ENCODE results near the gene CDKL5.

The CDKL5 gene

DNA sequence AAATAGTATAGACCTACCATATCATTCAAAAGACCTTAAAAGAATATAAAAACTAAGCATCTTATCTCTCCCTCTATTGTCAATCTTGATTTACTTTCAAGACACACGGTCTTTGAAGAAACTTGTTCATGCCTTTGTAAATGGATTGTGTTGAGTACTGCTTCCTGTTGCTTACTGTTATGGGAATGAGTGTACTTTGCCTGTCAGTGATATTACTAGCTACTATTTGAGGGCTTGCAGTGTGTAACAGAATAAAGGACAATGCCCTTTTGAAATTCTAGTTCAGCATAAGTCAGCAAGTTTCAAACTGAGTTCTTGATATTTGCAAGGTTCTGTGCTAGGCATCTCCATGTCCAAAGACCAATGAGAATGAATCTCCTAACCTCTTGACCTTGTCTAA lies 36.0 kb downstream of the CDKL5 start:
- no peak for DNase-seq

DNA sequence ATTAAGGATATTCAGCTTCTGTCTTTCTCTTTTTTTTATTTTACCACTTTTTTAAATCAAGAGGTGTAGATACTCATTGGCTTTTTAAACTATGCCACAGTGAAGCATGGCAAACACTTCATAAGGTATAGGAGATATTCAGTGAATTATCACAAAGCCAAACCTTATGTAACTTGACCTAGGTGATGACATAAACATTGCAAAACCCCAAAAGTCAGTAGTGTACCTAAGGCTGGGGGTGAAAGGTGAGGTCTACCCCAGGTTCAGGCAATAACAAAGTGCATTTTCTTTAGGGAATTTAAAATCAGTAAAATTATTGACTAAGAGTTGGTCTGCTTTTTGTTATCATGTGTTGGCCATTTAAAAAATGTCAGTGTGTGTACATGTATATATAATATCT lies 39.1 kb downstream of the CDKL5 start:
- no peak for DNase-seq

DNA sequence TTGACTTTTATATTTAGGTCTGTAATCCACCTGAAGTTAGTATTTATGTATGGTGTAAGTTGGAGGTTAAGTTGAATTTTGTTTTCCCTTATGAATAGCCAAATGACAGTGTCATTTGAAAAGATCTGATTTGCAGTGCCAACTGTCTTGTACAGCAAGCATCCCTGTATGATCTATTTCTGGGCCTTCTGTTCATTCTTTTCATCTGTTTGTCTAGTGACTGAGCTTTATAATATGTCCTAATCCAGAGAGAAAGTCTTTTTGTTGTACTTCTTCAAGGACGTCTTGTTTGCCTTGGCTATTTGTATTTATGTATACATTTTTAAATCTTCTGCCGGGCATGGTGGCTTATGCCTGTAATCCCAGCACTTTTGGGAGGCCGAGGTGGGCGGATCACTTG lies 39.6 kb downstream of the CDKL5 start:
- no peak for DNase-seq

GRCh38 chrX:18468599-18468998 lies 43.2 kb downstream of the CDKL5 start:
- no peak for DNase-seq

GRCh38 chrX:18471296-18471695 lies 45.9 kb downstream of the CDKL5 start:
- DNase-seq, result no peak

DNA sequence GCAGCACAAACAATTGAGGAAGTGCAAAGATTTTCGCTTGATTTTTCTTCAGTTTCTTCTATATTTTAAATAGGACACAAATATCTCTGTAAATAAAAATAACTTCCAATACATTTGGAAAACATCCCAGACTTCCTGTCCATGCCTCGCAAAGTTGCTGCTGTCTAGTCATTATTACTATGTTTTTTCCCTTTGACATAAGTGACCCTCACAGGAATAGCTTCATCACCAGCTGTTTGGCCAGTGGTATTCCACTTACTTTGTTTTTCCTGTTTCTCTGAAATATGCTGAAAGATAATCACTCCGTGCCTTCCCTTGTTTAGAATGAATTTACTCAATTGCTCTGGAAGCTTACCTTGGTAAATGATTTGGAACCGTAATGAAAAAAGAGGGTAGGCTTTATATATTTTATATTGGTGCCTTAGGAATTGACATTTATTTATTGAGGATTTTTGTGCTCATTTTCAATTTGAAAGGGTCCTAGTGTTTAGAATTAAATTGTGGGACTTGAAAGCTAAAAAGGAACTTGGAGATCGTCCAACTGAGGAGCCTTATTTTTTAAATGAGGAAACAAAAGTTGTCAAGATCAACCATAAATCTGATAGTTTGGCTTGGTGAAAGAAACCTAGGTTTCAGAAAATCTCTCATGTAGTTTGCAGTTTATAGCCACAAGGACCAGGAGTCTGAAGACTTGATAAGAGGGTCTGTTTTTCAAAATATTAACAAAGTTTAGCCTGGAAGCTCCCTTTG lies 65.6 kb downstream of the CDKL5 start:
- no peak for DNase-seq

DNA sequence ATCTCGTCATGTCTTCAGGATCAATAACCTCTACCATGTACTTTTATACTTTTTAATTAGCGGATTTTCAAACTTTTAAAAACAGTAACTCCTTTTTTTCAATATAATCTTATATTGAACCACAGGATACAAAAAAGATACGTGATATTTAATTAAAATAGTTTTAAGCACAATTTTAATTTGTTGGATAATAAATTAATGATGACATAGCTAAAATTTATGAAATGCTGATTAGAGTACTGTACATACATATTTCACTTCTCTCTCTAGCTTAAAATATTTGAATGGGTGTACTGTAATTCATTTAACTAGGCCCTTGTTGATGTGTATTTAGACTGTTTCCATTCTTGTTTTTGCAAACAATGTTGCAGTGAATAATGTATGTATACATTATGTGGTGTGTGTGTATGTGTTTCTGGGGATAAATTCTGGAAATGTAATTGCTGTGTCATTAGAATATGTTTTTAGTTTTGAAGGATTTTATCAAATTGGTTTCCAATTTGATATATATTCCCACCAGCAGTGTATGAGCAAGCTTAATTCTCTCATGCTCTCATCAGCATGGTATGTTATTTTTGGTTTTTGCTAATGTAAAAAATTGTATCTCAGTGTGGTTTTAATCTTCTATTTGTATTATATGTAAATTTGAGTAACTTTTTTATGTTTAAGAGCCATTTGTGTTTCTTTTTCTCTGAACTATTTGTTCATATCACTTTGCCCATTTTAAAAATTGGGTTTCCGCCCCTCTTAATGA lies 66.4 kb downstream of the CDKL5 start:
- no peak for DNase-seq

GRCh38 chrX:18534949-18535348 lies 109.5 kb downstream of the CDKL5 start:
- DNase-seq, result no peak

DNA sequence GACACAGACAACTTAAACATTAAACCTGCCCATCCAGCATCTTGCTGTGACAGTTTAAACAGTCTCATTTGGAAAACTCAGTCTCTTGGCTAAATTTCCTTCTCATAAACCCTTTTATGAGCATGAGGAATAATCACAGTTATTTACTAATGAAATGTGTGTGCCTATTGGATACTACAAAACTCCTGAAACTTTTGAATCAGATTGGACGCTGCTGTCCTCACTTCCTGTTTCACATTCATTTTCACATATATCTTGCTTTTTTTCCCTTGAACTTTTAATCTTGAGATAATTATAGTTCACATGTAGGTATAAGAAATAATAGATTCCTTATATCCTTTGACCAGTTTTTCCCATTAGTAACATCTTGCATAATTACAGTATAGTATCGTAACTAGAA lies 111.7 kb downstream of the CDKL5 start:
- DNase-seq, result no peak

GRCh38 chrX:18537524-18537923 lies 112.1 kb downstream of the CDKL5 start:
- no peak for DNase-seq

DNA sequence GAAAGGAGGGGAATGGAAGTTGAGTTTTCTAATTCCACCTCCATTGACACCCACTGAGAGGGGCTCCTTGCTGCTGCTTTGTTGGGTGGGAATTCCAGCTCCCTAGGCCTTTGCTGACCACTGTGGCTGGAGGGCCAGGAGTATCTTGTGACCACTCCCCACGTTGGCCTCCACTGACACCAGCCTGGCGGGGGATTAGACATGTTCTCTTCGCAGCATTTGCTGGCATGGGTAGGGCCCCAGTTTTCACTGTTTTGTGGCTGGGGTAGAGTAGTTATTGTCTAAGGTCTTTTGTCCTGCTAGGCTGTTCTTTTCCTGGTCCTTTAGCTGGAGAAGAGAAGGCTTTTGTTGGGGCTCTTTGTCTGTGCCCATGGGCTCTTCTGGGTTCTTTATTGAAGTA lies 116.7 kb downstream of the CDKL5 start:
- DNase-seq, result no peak

DNA sequence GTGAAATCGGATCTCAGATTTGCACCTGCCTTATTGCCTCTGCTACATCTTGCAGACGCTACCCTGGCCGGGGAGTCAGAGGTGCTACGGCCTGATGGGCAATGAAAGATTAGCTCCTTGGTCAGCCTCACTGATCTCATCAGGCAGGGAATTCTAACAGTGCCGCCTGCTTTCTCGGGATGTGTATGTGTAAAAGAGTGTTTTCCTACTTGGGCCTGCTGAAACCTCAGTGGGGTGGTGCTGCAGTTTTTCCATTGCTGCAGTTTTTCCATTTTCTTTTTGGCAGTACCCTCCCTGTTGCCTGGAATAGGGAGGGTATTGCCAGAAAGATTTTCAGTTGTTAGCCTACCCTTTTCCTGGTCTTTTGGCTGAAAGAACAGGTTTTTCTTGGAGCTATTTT lies 117.5 kb downstream of the CDKL5 start:
- DNase-seq, result no peak

DNA sequence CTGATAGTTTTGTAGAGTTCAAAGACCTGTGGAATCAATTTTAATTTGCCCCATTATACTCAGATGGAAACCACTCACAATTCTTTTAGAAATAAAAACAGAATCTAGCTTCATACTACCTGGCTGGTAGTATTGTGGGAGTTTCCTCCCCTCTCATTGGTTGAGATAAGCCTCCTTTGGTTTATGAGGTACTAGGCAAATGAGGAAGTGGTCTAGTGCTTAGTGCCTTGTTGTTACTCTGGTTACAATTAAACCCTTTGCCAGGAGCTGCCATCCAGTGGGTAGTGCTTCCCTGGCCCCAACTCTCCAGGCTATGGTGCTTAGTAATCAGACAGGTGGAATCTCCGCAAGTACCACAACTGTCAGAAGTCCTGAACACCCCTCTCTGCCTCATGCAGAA lies 118.3 kb downstream of the CDKL5 start:
- DNase-seq, result no peak

DNA sequence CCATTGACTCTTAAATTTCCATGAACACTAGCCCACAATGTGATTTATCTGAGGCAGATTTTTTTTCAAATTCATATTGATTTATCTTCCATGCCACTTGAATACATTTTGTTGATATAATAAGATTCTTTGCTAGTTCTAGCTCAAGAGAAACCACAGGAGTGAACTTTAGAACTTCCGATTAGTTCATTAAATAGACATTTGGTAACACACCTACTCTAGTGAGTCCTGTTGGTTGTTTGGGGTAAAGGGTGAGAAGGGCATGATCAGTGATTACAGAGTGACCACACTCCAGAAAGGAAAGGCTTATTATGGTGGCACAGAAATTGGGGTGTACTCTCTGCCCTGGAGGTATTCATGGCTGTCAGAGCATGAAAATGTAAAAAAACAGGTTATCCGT lies 120.4 kb downstream of the CDKL5 start:
- no peak for DNase-seq

GRCh38 chrX:18548996-18549395 lies 123.6 kb downstream of the CDKL5 start:
- DNase-seq, result no peak

GRCh38 chrX:18549643-18550042 lies 124.2 kb downstream of the CDKL5 start:
- no peak for DNase-seq

GRCh38 chrX:18557879-18558278 lies 132.5 kb downstream of the CDKL5 start:
- no peak for DNase-seq

- DNase-seq, result no peak
These were observed 133.4 kb downstream of the CDKL5 start for GRCh38 chrX:18558799-18559198.

GRCh38 chrX:18561020-18561419 lies 135.6 kb downstream of the CDKL5 start:
- DNase-seq, result no peak

DNA sequence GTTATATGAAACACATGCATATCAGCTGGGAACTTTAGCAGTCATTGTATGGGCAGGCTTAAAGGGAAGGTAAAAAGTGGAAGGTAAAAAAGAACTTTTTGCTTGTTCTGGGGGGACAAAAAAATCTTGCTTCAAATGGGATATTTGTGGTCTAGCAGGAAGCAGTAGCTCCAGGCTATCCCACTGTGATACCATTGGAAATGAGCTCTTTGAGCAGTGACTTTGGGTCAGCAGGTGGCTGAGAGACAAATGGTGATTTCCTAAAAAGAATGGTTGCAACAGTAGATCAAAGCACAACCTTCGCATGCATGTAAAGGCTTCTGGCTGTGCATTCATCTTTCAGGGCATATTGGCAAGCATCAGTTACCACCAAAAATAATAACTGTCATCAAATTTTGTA lies 140.3 kb downstream of the CDKL5 start:
- DNase-seq, result no peak

DNA sequence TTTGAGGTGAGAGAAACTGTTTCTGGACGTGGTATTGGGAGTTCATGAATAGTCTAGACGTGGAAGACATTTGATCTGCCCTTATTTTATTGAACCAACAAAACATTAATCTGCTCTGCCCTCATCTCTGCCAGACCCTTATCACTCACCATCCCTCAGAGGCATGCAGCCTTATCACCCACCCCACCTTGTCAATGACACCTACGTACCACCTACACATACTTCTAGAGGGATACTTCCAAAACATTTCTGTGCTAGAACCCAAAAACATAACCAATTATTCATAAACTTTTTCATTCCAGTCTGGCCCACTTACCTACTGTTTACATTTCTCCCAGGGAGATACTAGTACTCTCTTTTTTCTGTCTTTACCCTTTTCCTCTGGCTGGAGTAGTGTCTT lies 141.3 kb downstream of the CDKL5 start:
- no peak for DNase-seq

GRCh38 chrX:18573556-18573955 lies 148.1 kb downstream of the CDKL5 start:
- DNase-seq, result no peak

- DNase-seq, result no peak
These were observed 149.2 kb downstream of the CDKL5 start for GRCh38 chrX:18574591-18574990.

- DNase-seq, result no peak
These were observed 150.3 kb downstream of the CDKL5 start for GRCh38 chrX:18575744-18576143.

DNA sequence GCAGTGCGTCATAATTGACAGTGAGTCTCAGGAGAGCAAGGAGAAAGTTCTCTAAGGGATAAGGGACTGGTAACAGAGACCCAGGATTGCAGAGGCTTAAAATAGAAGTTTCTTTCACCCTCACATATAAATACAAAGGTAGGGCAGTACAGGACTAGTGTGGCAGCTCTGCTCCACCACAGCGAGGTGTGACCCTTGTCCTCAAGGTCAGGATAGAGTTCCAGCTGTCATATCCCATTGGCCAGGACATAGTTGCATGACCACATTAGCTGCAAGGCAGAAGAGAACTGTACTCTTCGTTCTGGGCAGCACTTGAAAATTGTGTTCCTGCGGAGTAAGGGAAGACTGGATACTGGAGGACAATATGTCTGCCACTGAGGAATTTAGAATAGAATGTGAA lies 152.0 kb downstream of the CDKL5 start:
- no peak for DNase-seq
